GM19023 (cell line): ENCODE results near the gene TMEM97.
A peak's percentile ranks its signal among the peaks of the same experiment; 100 is the strongest.
"Not testable (repeated sequence)": the region's sequence is repeated elsewhere in the genome, so short reads cannot be mapped to it uniquely, and the experiment has no call there.

ENCODE experiments used
- ATAC-seq: cut with Tn5 transposase; IDR thresholded peaks from one replicate; pipeline ENCODE4 v1.9.1; 2021; ENCODE audit warnings: mild to moderate bottlenecking, moderate library complexity; ENCODE audit not compliant: unreplicated experiment

Gene TMEM97

DNA sequence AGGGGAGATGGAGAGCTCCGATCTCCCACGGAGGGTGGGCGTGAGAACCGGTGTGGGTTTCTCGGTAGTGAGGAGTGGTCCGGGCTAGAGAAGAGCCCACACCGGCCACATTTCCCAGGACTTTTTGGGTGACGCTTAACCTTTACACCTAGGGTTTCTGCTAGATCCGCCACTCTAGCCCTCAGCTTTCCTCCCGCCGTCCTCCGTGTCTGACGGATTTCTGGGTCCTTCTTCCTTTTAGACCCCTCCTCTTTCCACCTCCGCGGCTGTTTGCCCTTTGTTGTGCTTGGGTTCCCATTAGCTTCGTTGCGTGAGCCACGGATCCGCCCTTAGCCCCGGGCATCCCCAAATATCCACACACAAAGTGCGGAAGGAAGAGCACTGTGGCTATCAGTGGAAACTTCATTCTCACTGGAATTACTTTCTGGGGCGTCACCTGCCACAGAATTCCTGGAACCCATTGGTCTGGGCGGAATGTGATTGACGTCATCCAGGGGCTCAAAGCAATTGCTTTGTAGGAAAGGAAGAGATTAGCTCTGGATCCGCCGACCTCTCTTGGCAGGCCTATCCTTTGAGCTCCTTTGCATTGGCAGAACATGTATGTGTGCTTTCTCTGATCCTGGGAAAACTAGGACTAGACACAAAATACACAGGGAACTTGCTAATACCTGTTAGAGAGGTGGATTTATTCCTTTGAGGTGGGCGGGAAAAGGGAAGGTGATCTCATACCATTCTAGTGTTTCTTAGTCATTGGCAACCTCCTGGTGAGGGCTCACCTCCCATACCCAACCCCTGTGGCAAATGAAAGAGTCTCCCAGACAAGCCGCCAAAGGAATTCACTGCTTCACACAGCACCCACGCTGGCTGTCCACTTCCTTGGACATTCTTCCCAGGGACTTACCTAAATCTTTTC, 17.2 kb downstream of the TMEM97 start:
- ATAC-seq = no peak

DNA sequence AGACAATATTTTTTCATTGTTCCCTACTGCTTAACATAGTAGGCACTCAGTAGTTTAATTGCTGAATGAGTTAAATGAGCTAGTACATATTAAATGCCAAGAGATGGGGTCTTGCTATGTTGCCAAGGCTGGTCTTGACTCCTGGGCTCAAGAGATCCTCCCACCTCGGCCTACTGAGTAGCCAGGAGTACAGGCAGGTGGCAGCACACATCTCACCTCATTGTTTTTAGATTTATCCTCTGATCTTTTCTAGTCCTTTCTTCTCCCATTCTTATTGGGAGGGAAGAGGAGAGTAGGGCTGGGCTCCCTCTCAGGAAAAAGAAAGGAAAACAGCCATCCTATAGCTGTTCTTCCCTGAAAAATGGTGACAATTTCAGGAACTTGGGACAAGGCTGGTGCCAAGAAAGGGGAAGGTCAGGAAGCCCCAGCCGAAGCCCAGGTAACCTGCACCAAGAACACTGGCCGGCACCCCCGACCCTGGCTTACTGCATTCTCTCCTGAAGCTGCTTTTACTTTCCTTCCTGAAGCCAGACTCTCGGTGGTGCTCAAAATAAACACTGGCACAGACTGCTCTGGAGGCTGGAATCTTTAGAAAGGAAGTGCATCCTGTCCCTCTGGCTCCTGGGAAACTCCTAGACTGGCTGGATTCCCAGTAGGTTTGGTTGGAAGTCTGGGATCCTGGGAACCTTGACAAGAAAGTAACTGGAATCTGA, 19.2 kb downstream of the TMEM97 start:
- ATAC-seq = no peak

DNA sequence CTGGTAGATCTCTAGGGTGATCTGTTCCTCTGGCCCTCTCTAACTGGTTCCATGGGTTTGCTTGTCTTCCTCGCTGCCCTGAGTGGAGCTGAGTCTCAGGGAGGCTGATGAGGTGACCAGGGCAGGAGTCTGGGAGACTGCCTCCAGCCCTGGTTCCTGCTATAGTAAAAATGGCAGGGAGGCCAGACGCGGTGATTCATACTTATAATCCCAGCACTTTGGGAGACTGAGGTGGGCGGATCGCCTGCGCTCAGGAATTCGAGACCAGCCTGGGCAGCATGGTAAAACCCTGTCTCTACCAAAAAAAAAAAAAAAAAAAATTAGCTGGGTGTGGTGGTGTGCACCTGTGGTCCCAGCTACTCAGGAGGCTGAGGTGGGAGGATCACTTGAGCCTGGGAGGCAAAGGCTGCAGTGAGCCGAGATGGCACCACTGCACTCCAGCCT, 19.8 kb downstream of the TMEM97 start:
- ATAC-seq = not testable (repeated sequence)

DNA sequence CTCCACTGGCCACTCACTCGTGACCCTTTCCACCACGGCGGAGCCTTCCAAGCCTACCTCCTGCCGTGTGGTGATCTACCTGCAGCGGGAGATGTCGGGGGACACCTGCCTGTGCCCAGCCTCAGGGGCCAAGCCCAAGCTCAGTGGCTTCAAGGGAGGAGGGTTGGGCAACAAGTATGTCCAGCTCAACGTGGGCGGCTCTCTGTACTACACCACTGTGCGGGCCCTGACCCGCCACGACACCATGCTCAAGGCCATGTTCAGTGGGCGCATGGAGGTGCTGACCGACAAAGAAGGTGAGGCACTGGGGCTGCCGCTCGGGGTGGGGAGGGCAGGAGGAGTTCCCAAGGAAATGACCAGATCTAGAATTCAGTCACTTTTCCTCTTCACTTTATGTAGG, 20.4 kb downstream of the TMEM97 start:
- ATAC-seq = no peak

DNA sequence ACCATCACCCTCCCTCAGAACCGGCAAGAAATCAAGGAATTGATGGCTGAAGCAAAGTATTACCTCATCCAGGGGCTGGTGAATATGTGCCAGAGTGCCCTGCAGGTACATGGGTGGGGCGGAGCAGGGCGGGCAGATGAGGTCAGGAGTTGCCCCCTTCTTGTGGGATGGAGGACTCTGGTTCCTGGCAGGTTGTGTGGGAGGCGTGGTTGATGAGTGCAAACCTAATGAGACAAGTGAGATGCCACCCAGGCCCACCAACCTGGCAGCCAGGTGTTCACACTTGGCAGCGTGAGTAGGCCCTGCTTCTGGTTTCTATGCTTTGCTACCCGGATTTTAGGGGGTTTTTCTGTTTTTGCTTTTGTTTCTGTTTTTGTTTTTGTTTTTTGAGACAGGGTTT, 21.4 kb downstream of the TMEM97 start:
- no peak for ATAC-seq

DNA sequence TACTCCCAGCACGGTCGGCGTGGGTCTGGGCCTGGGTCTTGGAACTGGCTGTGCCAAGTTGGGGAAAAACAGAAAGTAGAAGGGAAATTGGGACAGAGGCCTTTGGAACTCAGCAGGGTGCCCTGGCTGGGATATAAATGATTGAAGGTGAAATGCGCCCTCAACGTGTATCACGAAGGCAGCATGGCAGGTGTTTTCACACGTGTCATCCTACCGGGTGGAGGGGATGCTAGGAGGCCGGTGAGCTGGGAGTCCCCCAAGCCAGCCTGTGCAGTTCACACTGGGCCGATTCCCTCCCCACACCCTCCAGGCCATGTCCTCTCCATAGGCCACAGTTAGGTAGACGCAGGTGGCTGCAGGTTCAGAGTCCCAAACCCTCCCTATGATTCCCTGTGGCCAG, 22.5 kb downstream of the TMEM97 start:
- ATAC-seq = no peak

DNA sequence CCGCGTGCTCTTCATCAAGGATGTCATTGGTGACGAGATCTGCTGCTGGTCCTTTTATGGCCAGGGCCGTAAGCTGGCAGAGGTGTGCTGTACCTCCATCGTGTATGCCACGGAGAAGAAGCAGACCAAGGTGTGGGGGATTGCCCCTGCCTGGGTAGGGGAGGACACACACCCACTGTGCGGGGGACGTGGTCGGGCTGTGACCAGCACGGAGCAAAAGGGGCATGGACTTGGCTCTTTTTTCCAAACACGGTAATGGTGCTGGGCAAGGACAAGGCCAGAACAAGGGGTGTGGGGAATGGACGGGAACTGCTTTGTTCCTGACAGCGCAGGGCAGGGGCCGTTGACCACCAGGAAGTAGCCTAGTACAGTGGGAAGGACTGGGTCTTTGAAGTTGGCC, 23.3 kb downstream of the TMEM97 start:
- ATAC-seq = no peak

DNA sequence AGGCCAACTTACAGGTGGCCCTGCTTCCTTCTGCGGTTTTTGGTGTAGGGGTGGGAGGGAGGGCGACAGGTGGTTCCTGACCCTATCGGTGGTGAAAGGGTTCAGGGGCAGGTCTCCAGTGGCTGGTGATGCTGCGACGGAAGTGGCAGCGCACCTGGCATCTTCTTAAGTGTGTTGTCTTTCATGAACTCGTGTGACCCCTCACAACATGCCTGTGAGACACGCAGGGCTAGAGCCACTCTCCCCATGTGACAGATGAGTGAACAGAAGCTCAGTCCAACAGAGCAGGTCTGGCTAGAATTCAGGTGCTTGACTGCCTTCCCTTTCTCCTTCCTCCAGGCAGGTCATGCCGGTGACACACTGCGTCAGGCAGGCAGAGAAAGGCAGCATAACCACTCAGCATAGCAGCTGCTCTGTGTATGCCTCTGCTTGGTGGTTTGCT, 24.5 kb downstream of the TMEM97 start:
- ATAC-seq = no peak

DNA sequence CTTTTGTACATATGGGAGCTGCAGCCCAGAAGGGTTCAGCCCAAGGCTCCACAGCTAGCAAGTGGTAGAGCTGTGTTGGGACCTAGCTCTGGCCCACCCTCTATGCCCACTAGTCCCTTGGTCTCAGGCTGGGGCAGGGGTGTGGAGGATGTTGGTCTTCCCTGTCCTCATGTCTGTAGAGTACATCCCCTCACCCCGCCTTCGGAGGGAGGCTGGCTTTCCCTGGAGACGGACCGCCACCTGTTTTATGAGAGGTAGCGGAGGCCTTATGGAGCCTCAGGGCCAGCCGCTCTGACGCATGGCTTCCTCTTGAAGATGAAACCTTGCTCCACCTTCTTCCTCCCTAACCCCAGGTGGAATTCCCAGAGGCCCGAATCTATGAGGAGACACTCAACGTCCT, 25.0 kb downstream of the TMEM97 start:
- ATAC-seq = no peak

DNA sequence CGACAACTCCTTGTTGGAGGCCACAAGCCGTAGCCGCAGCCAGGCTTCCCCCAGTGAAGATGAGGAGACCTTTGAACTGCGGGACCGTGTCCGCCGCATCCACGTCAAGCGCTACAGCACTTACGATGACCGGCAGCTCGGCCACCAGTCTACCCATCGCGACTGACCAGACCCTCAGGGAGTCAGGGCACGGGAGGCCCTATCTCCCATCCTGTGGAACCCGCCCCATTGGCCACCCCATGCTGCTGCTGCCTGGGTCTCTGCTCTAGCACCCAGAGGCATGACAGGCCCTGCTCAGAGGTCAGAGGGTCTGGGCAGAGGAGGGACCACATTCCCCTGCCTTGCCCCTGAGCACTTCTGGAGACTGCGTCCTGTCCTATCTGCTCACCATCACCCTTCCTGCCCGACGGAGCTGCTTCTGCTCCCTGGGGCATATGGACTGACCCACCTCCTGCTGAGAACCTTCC, 25.5 kb downstream of the TMEM97 start:
- no peak for ATAC-seq

DNA sequence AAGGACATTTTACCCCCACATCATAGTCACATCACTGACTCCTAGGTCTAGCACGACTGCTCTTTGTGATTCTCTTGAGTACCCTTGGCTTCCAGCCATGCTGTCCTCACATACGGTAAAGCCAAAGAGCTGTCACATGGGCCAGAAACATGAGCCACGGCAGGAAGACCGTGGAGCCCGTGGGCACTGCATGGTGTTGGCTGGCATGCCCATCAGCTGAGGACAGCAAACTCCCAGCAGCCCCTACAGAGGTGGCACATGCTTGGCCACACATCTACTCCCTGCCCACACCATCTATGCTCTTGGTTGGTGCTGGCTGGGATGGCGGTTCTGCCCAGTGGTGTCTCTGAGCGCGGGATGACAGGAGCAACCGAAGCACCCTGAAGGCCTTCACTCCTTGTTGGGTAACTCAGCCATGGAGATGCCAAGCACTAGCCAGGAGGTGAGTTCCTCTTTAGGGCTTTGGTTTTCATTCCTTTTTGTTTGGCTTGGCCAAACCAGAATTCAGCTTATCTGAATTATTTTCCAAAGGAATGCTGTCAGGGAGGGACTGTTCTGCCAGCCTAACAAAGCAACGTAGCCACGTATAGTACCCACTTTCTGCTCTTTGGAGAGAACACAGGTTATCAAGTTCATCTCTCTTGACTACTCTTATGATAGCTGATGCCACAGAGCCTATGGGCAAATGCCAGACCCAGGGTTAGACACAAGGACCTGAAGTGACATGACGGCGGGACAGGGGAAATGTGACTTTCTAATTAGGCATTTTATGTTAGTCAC, 26.6 kb downstream of the TMEM97 start:
- ATAC-seq = no peak

DNA sequence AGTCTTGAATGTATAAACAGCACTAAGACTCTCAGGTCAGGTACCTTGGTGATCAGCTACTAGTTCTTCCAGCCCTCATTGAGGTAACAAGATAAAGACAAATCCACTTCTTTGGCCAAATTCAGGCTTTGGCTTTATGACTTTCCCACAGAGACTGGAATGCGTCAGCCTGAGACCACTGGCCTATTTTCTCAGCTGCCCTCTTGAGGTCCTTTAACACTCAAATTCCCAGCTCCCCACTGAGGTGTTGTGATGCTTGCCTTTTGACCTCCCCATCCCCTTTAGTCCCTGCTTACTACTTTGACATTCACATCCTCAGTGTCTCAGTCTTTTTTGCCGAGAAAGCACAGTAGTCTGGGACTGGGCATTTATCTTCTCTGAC, 27.2 kb downstream of the TMEM97 start:
- ATAC-seq = no peak

DNA sequence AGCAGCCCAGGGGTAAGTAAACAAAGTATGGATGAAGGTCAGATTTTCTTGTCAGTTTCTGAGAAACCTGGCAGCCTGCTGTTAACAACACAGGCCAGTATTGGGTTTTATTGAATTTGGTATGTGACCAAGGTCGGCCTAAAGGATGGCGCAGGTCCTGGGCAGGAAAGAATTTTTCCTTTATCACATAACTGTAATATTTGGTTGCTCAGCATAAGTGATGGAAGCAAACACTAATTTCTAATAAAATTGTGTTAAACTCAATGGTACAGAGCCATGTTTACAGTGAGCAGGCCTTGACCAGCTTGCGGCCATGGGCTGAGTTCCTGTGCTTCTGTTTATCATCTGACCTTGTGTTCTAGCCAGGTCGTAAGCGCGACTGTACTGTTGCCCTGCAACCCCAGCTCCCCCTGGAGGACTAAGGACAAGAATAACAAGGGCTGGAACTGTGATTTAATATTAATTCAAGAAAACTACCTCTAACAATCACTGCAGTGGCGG, 27.8 kb downstream of the TMEM97 start:
- no peak for ATAC-seq

DNA sequence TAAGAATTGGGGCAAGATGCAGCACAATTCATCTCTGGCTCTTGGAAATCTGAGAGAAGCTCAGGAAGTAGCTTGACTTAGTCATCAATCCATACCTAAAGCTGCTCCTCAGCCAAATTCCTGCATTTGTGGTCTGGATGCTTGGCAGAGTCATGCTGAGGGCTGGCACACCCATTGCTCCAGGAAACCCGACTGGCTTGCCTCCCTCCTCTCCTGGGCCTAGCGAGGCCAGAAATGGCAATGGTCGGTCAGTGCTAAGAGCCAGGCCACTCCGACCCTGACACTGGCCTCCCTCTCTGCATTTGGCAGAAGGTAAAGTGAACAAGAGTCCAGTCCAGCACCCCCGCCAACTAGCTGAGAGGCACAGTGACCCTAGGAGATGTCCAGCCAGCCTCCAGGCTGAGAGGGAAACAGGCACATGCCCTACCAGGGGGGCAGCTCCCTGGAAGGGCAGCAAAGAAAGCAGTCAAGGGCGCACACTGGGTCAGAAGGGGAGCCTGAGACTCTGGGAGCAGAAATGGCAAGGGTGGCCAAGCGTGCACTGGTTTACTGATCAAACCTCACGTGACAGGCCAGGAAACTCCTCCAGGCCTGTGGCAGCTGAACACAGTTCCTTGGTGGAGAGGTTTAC, 28.4 kb downstream of the TMEM97 start:
- no peak for ATAC-seq

DNA sequence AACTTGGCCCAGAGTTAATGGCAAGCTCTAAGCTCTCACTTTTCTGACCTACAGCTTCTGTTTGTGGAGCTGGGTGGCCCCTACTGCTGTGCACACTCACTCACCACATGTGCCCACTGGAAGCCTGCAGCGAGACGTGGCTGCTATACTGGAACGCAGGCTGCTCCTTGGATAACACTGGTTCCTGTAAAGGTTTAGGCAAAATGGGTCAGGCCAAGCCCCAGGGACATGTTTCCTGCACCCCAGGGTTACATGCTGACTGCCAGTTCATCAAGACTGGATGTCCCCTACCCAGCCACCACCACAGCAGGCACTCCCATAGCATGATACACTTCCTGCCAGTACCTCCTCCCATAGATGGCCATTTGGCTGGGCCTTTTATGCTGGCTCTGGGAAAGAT, 30.0 kb downstream of the TMEM97 start:
- no peak for ATAC-seq

DNA sequence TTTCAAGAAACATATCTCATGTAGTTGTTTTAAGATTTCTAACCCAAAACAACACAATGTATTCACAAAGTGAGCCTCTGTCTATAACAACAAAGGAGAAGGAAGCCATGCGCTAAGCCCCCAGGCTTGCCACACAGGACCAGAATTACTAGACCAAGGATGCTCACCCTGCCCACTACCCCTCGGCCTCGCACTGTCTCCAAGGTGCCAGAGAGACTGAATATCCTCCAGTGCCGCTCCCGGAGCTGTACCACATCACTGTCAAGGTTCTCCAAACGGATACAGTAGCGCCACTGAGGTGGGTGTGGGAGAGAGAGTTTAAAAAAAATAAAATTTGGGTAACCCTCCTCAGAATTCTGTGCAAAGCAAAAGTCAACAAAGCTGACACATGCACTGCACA, 31.3 kb downstream of the TMEM97 start:
- no peak for ATAC-seq

DNA sequence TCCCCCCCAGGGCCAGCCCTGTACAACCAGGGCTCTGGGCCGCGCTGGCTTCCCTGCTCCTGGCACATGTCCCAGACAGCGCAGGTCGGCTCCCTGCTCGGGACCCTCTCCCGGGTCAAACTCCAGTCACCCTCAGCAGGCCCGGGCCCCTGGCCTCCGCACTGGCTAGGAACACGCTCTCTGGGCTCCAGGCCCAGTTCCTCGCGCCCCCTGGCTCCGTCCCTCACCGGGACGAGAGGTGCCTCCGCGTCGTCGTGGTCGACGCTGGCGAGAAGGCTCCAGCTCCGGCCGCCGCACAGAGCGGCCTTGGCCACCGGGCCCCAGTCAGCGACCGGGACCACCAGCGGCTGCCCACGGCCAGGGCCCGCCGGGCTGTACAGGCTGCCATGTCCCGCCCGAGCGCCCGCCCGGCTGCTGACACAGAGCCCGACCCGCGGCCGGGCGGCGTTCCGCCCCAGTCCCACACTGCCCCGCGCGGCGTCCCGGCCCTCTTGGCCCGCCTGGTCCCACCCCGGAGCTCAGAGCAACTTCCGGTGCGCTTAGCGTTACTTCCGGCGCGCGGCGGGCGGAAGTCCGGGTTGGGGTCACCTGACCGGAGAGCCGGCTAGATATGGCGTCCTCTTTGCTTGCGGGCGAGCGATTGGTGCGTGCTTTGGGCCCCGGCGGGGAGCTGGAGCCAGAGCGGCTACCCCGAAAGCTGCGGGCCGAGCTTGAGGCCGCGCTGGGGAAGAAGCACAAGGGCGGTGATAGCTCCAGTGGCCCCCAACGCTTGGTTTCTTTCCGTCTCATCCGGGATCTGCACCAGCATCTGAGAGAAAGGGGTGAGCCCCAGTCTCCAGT, 38.3 kb downstream of the TMEM97 start, which contains the start of gene POLDIP2:
POLDIP2 (minus strand) TSS at position 467 of the 840 bp plus-strand sequence; CDS start at position 388, 79 bp downstream.
- ATAC-seq = peak; percentile 95

DNA sequence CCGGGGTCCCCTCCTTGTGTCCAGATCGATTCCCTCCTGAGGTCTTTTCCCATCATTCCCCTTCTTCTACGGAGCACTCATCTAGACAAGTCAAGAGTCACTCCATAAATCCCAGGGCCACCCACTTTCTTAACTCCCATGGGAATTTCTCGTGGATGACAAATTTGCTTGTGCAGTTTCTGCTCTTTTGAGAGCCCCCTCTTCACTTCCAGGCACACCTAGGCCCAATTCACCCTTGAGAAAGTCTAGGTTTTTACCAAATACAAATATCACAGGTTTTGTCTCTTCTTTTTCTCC, 38.8 kb downstream of the TMEM97 start:
- no peak for ATAC-seq

DNA sequence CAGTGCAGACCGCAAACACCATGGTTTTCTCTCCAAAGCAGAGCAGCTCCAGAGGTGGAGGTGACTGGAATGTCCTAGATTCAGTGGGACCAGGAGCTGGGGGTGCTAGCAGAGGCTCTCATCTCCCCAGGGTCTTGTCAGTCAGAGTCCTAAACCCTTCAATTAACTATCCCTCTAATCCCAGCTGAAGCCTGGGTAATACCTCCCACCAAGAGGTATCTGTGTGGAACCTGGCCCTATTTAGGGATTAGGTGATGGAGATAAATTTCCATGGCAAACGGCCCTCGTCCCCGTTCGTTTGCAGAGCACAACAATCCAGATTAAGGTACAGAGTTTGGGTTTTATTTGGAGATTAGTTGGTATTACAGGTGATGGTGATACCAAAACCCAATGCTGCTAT, 44.2 kb downstream of the TMEM97 start:
- ATAC-seq = no peak
